Measurements from ENCODE around the gene KAZN. TPM values are rescaled to one million over a fixed set of nuclear protein-coding genes. Genes with fewer than 3 reads are reported as not detected.

The KAZN gene
- polyA plus RNA-seq, 2 of the 4 experiments (the other 2 are of a cell fraction) = 1.3 to 1.9 TPM

- TF ChIP-seq PBX3 (IDR thresholded peaks at IDR 0.05) (no peak), ZC3H11A (IDR thresholded peaks at IDR 0.05) (no peak), EHMT2 (IDR thresholded peaks at IDR 0.05; ENCODE audit: low read depth) (no peak), RFX5 (IDR thresholded peaks at IDR 0.05) (no peak), CTCF (IDR thresholded peaks at IDR 0.05) (no peak), FOXS1 (CRISPR knock-in tag; IDR thresholded peaks at IDR 0.05) (no peak), TP53 (CRISPR knock-in tag; IDR thresholded peaks at IDR 0.05) (no peak)
- TF ChIP-seq, protein P1, sequence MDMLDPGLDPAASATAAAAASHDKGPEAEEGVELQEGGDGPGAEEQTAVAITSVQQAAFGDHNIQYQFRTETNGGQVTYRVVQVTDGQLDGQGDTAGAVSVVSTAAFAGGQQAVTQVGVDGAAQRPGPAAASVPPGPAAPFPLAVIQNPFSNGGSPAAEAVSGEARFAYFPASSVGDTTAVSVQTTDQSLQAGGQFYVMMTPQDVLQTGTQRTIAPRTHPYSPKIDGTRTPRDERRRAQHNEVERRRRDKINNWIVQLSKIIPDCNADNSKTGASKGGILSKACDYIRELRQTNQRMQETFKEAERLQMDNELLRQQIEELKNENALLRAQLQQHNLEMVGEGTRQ (IDR thresholded peaks at IDR 0.05) = no peak
- TF ChIP-seq, protein P2, sequence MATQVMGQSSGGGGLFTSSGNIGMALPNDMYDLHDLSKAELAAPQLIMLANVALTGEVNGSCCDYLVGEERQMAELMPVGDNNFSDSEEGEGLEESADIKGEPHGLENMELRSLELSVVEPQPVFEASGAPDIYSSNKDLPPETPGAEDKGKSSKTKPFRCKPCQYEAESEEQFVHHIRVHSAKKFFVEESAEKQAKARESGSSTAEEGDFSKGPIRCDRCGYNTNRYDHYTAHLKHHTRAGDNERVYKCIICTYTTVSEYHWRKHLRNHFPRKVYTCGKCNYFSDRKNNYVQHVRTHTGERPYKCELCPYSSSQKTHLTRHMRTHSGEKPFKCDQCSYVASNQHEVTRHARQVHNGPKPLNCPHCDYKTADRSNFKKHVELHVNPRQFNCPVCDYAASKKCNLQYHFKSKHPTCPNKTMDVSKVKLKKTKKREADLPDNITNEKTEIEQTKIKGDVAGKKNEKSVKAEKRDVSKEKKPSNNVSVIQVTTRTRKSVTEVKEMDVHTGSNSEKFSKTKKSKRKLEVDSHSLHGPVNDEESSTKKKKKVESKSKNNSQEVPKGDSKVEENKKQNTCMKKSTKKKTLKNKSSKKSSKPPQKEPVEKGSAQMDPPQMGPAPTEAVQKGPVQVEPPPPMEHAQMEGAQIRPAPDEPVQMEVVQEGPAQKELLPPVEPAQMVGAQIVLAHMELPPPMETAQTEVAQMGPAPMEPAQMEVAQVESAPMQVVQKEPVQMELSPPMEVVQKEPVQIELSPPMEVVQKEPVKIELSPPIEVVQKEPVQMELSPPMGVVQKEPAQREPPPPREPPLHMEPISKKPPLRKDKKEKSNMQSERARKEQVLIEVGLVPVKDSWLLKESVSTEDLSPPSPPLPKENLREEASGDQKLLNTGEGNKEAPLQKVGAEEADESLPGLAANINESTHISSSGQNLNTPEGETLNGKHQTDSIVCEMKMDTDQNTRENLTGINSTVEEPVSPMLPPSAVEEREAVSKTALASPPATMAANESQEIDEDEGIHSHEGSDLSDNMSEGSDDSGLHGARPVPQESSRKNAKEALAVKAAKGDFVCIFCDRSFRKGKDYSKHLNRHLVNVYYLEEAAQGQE (IDR thresholded peaks at IDR 0.05) = no peak
- ChIA-PET POLR2A (no interaction called here), CTCF (interaction anchor here (0.6 kb wide), 1 partner anchor 87 kb away, joined by 6 read pairs; no protein-coding TSS in a partner anchor)
- FAIRE-seq (no peak), DNase-seq (ENCODE audit: low read depth in 1 of 2, low spot score in 1 of 2) (no peak), ATAC-seq (no peak)
- Histone ChIP-seq H3K9me3 (no peaks in the 10 kb centered on the region), H3K27ac (no peak overlapping the region), H3K4me2 (no peak overlapping the region), H3K4me3 (no peak overlapping the region), H3K4me1 (no peaks in the 10 kb centered on the region)
- 50% methylated on average over 11 of the region's 12 CpGs for WGBS (ENCODE audit: missing lambda C conversion rate)
Measured at GRCh38 chr1:14600405-14601112, 2.1 kb downstream of the KAZN start.

DNA sequence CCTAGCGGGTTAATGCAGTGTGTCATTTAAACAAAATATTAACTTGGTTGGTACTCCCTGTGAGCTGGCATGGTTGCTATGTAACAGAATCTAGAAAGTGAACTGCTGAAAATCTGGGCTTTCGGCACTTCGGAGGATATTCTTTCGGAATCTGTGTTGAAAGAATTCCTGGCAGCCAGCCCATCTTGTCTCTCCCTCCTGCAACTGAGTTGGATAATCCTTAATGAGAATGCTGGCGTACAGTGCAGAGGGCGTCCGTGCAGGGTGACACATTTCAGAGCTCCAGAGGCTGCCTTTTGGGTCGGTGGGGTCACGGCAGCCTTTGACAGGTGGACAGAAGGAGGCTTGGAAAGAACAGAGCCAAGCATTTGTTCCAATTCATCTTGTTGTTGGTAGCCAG is 3.7 kb downstream of the KAZN start:
- CTCF ChIA-PET = interaction anchor here (1.6 kb wide), 1 partner anchor 12 kb away, joined by 3 read pairs; no protein-coding TSS in a partner anchor
- 34% methylated on average over 9 of the region's 9 CpGs for WGBS (ENCODE audit: missing lambda C conversion rate)
- H3K4me3 ChIP-seq = no peak overlapping the region
- no peak overlapping the region for H3K27ac ChIP-seq
- TF ChIP-seq HOXB13 (CRISPR knock-in tag; IDR thresholded peaks at IDR 0.05; ENCODE audit: low read depth) = no peak
- TF ChIP-seq MYC (IDR thresholded peaks at IDR 0.05; ENCODE audit: borderline replicate concordance, low read length) = no peak
- TF ChIP-seq POLR2AphosphoS2 (conservative IDR thresholded peaks at IDR 0.05; ENCODE audit: low read length) = no peak
- TF ChIP-seq HOXA7 (CRISPR knock-in tag; IDR thresholded peaks at IDR 0.05) = no peak
- no peak for TF ChIP-seq SREBF2 (IDR thresholded peaks at IDR 0.05)
- TF ChIP-seq GATA3 (IDR thresholded peaks at IDR 0.05; ENCODE audit: borderline replicate concordance) = no peak
- TF ChIP-seq PBX3 (IDR thresholded peaks at IDR 0.05) = no peak
- no peak for TF ChIP-seq KDM1A (IDR thresholded peaks at IDR 0.05; ENCODE audit: low read depth)
- TF ChIP-seq NPAS2 (CRISPR knock-in tag; IDR thresholded peaks at IDR 0.05; ENCODE audit: borderline replicate concordance) = no peak
- no peak for TF ChIP-seq MAFK (IDR thresholded peaks at IDR 0.05; ENCODE audit: partially characterized antibody)
- no peak overlapping the region for H3K4me2 ChIP-seq
- DNase-seq (ENCODE audit: low read depth in 1 of 2, low spot score in 1 of 2) (no peak), ATAC-seq (no peak), FAIRE-seq (no peak)
- H3K4me1 ChIP-seq = no peaks in the 10 kb centered on the region
- POLR2A ChIA-PET = no interaction called here
- H3K9me3 ChIP-seq = no peaks in the 10 kb centered on the region

Data from A549 (cell line).